Urinary bladder (tissue), 4 donors: ENCODE results near the gene KCP. TPM values are rescaled to one million over a fixed set of nuclear protein-coding genes. Genes with fewer than 3 reads are reported as not detected.

ENCODE experiments used
- DNase-seq: peaks from one replicate; pipeline ENCODE4 v3.0.0-alpha.2; 2015; ENCODE audit errors: extremely low spot score
- H3K27ac ChIP-seq: one replicate; pipeline ENCODE4 v1.5.1; 2013; ENCODE audit warnings: low read depth, mild to moderate bottlenecking, moderate library complexity
- H3K36me3 ChIP-seq: one replicate; pipeline ENCODE4 v1.6.1; 2013; ENCODE audit warnings: mild to moderate bottlenecking, moderate library complexity; ENCODE audit not compliant: insufficient read depth
- H3K4me1 ChIP-seq: one replicate; pipeline ENCODE4 v1.6.1; 2013; ENCODE audit warnings: mild to moderate bottlenecking, moderate library complexity; ENCODE audit not compliant: insufficient read depth
- H3K4me3 ChIP-seq: one replicate; pipeline ENCODE4 v1.5.1; 2013; ENCODE audit warnings: low read depth, low read length
- WGBS: extraction: QIAGEN DNeasy Blood & Tissue Kit; methylation state at CpG from one replicate; pipeline ENCODE4 v1.1.7; 2013; 5-methylcytosine and 5-hydroxymethylcytosine counted together
- polyA plus RNA-seq: library from polyadenylated mRNA; stranded (reverse); fragments of 200-250 nt; gene quantifications from one replicate; pipeline ENCODE4 v1.2.3, GENCODE V29; 2013
- total RNA-seq: library from RNA; depleted of rRNA; stranded (reverse); fragments of >200 nt; gene quantifications from one replicate; pipeline ENCODE4 v1.2.3, GENCODE V29; 2014
- donor health status: healthy with polysubstance abuse.
- donor health status: healthy.

Gene KCP
- total and polyA plus RNA-seq, 2 donors: 0.42 to 1.4 TPM

- no peak for DNase-seq
- 82% methylated on average over 3 of the region's 3 CpGs for WGBS
- H3K36me3 ChIP-seq: no peaks in the 10 kb centered on the region
- H3K4me3 ChIP-seq: no peak overlapping the region
- no peaks in the 10 kb centered on the region for H3K4me1 ChIP-seq
- no peak overlapping the region for H3K27ac ChIP-seq
Measured at GRCh38 chr7:128895320-128895719, 15.2 kb downstream of the KCP start.

- Histone ChIP-seq H3K4me1 (no peaks in the 10 kb centered on the region), H3K4me3 (no peak overlapping the region), H3K36me3 (no peaks in the 10 kb centered on the region), H3K27ac (no peak overlapping the region)
- WGBS: 93% methylated on average over 6 of the region's 6 CpGs
- DNase-seq: no peak
Measured at GRCh38 chr7:128894101-128894440, 16.4 kb downstream of the KCP start.

GRCh38 chr7:128893251-128894100, 17.0 kb downstream of the KCP start:
- no peak for DNase-seq
- peak overlapping the region; percentile 19 for H3K27ac ChIP-seq
- H3K4me1 ChIP-seq: no peaks in the 10 kb centered on the region
- WGBS: 87% methylated on average over 23 of the region's 23 CpGs
- H3K36me3 ChIP-seq: no peaks in the 10 kb centered on the region
- H3K4me3 ChIP-seq: no peak overlapping the region

DNA sequence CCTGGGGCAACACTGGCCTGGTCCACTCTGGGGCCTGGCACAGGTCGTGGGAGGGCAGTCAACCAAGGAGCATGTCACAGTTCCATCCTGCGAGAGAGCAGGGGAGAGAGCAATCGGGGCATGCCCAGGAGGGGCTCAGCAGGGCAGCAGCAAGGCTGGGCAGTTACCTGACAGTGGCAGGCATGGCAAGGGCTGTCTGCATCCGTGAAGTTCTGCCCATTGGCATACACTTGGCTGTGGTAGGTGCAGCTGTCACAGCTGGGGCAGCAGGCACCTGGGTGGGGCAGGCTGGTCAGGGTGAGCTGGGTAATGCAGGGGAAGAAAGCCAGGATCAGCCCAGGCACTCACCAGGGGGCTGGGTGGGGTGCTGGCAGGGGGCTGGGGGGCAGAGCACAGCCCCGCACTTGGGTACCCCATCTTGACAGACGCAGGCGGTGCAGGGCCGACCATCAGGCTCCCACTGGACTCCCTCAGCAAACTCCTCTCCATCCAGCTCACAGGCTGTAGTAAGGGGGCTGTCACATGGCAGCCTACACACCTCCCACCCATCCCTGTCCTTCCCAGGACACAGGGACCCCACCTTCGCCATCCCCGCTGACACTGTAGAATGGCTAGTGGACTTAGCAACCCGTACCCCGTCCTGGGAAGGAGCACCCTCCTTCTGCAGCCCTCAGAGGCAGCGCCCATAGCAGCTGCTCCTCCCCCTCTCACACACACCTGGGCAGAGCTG, 17.8 kb downstream of the KCP start:
- Histone ChIP-seq H3K4me3 (no peak overlapping the region), H3K4me1 (no peaks in the 10 kb centered on the region), H3K27ac (no peak overlapping the region), H3K36me3 (no peaks in the 10 kb centered on the region)
- DNase-seq: no peak
- 84% methylated on average over 13 of the region's 13 CpGs for WGBS

GRCh38 chr7:128891942-128892269, 18.6 kb downstream of the KCP start:
- no peak for DNase-seq
- Histone ChIP-seq H3K4me3 (no peak overlapping the region), H3K36me3 (no peaks in the 10 kb centered on the region), H3K27ac (no peak overlapping the region), H3K4me1 (no peaks in the 10 kb centered on the region)
- 81% methylated on average over 11 of the region's 11 CpGs for WGBS

DNA sequence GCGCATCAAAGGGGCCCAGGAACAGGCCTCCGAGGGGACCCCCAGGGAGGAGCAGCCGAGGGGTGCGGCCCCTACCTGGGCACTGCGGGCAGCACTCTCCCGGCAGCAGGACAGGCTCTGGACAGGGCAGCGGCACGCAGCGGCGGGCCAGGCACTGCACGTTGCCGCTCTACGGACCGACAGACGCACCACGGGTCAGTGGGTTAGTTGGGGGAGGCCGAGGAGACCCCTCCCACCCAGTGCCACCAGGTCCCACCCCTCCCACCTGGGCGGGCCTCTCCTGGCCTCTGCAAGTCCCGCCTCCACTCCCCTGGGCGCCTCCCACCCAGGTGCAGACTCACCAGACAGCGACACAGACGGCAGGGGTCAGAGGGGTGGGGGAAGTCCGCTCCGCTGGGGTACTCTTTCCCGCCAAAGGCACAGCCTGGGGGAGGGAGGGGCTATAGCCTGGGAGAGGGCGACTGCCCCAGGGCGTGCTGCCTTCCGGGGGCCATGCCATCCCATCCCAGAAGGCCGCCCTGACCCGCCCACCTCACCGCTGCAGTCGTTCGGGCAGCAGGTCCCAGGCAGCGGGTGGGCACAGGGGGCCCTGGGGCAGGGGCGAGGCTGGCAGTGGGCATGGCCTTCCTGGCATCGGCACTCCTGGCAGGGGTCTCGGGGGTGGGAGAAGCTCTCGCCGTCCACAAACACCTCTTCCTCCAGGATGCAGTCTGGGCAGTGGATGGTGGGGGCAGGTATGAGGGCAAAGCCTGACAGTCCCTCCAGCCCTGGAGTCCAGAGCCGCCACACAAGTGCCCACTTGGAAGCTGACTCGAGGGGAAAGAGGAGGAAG, 19.2 kb downstream of the KCP start:
- 48% methylated on average over 41 of the region's 41 CpGs for WGBS
- no peak overlapping the region for H3K27ac ChIP-seq
- no peak for DNase-seq
- no peaks in the 10 kb centered on the region for H3K4me1 ChIP-seq
- peak overlapping the region; percentile 30 for H3K4me3 ChIP-seq
- H3K36me3 ChIP-seq: no peaks in the 10 kb centered on the region

- 34% methylated on average over 67 of the region's 67 CpGs for WGBS
- H3K36me3 ChIP-seq: no peaks in the 10 kb centered on the region
- H3K4me1 ChIP-seq: no peaks in the 10 kb centered on the region
- H3K4me3 ChIP-seq: peak overlapping the region; percentile 30
- H3K27ac ChIP-seq: no peak overlapping the region
- DNase-seq: no peak
Measured at GRCh38 chr7:128890306-128891109, 20.0 kb downstream of the KCP start.

- no peaks in the 10 kb centered on the region for H3K36me3 ChIP-seq
- DNase-seq: no peak
- 67% methylated on average over 8 of the region's 8 CpGs for WGBS
- no peak overlapping the region for H3K4me3 ChIP-seq
- H3K4me1 ChIP-seq: no peaks in the 10 kb centered on the region
- H3K27ac ChIP-seq: no peak overlapping the region
Measured at GRCh38 chr7:128889121-128889520, 21.4 kb downstream of the KCP start.

DNA sequence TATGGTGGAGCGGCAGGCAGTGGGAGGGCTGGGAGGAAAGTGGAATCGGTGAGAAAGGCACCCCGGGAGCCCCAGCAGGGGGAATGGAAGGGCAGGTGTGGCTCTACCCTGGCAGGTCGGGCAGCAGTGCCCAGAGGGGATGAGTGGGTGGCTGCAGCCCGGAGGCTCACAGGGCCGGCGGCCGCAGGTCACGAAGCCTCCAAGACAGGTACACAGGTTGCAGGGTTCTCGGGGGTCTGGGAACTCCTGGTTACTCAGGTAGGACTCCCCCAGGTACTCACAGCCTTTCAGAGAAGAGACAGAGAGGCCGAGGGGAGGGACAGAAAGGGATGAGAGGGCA, 21.8 kb downstream of the KCP start:
- Histone ChIP-seq H3K36me3 (no peaks in the 10 kb centered on the region), H3K4me1 (no peaks in the 10 kb centered on the region), H3K27ac (no peak overlapping the region), H3K4me3 (no peak overlapping the region)
- WGBS: 88% methylated on average over 11 of the region's 11 CpGs
- DNase-seq: no peak

DNA sequence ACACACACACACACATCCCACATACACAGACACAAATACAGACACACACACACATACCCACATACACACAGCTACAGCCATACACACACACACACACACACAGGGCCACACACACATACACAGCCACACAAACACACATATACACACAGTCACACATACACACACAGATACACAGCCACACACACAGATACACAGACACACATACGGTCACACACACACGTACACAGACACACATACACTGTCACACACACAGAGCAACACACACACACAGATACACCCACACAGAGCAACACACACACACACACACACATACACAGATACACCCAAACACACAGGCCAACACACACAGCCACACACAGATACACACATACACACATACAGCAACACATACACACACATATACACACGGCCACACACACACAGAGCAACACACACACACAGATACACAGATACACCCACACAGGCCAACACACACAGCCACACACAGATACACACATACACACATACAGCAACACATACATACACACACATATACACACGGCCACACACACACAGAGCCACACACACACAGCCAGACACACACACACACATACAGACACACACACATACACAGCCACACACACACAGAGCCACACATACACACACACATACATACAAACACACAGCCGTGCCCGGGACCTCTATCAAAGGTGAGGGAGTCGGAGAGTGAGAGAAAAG, 22.3 kb downstream of the KCP start:
- DNase-seq: no peak
- 87% methylated on average over 7 of the region's 7 CpGs for WGBS
- Histone ChIP-seq H3K36me3 (no peaks in the 10 kb centered on the region), H3K4me3 (no peak overlapping the region), H3K27ac (no peak overlapping the region), H3K4me1 (no peaks in the 10 kb centered on the region)

- Histone ChIP-seq H3K27ac (no peak overlapping the region), H3K4me1 (no peaks in the 10 kb centered on the region), H3K4me3 (no peak overlapping the region), H3K36me3 (no peaks in the 10 kb centered on the region)
- DNase-seq: no peak
- WGBS: 87% methylated on average over 7 of the region's 7 CpGs
Measured at GRCh38 chr7:128887169-128888038, 23.1 kb downstream of the KCP start.
